Lower leg skin (tissue), 3 donors: ENCODE results near the gene KRTAP10-3.

Experiments
- POLR2A ChIP-seq, 2 donors: fragments of 450-650 bp; IDR thresholded peaks; one replicate each; pipeline ENCODE4 v1.6.1; 2016 to 2017; ENCODE audit warnings: antibody characterized with exemption in 2 of 2, mild to moderate bottlenecking in 1 of 2, moderate library complexity in 1 of 2
- TF ChIP-seq, protein P1 (sequence below), 3 donors: fragments of 450-650 bp; IDR thresholded peaks; one replicate each; pipeline ENCODE4 v1.5.1; 2016; ENCODE audit warnings: antibody characterized with exemption in 3 of 3, mild to moderate bottlenecking in 3 of 3, moderate library complexity in 2 of 3

DNA sequence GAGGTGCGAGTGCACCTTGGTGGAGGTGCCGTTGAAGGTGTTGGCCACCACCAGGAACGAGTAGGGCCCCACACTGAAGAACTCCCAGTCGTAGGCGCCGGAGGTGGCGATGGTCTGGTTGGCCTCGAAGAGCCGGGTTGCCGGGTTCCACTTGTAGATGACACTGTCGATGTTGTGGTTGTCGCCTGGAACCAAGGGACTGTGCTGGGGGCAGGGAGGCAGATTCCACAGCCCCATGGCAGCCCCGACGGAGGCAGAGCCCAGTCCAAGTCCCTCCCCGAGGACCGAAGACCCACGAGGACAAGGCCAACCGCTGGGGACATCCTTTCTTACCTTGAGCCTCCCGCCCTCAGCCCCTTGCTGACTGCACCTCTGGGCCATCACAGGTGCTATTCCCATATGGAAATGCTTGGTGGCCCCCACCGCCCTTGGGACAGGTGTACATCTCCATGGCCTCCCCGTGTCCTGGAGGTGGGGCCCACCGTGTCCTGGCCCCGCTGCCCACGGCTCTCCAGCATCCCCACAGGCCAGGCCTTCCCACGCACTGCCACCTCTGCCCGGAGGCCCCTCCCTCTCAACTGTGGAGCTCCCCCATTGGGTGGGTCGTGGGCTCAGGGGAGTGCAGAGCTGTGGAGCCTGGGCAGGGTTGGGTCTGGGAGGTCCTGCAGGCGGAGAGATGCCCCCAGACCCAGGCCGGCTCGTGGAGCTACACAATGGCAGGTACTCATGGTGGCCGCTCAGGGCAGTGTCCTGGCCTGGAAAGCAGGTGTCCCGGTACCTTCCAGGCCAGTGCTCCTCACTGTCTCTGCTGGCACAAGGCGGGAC is 36.5 kb downstream of the KRTAP10-3 start:
- no peak for TF ChIP-seq POLR2A (IDR thresholded peaks at IDR 0.05)
- TF ChIP-seq, protein P1, sequence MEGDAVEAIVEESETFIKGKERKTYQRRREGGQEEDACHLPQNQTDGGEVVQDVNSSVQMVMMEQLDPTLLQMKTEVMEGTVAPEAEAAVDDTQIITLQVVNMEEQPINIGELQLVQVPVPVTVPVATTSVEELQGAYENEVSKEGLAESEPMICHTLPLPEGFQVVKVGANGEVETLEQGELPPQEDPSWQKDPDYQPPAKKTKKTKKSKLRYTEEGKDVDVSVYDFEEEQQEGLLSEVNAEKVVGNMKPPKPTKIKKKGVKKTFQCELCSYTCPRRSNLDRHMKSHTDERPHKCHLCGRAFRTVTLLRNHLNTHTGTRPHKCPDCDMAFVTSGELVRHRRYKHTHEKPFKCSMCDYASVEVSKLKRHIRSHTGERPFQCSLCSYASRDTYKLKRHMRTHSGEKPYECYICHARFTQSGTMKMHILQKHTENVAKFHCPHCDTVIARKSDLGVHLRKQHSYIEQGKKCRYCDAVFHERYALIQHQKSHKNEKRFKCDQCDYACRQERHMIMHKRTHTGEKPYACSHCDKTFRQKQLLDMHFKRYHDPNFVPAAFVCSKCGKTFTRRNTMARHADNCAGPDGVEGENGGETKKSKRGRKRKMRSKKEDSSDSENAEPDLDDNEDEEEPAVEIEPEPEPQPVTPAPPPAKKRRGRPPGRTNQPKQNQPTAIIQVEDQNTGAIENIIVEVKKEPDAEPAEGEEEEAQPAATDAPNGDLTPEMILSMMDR (IDR thresholded peaks at IDR 0.05): no peak
